NAMALWA (cell line): ENCODE data around the gene SPATA17.
"Not testable (repeated sequence)": the region's sequence is repeated elsewhere in the genome, so short reads cannot be mapped to it uniquely, and the experiment has no call there.

ENCODE experiments used
- DNase-seq: peaks from one replicate; pipeline ENCODE4 v3.0.0-alpha.2; 2015; ENCODE audit warnings: low spot score

The SPATA17 gene

GRCh38 chr1:217674028-217674729, 43.0 kb downstream of the SPATA17 start:
- no peak for DNase-seq

- DNase-seq = no peak
Measured at GRCh38 chr1:217681806-217682205, 50.7 kb downstream of the SPATA17 start.

GRCh38 chr1:217687511-217687910, 56.4 kb downstream of the SPATA17 start:
- DNase-seq = no peak

- DNase-seq = not testable (repeated sequence)
Measured at GRCh38 chr1:217696140-217696539, 65.0 kb downstream of the SPATA17 start.

- no peak for DNase-seq
Measured at GRCh38 chr1:217703326-217703725, 72.2 kb downstream of the SPATA17 start.

GRCh38 chr1:217712925-217713597, 81.9 kb downstream of the SPATA17 start:
- DNase-seq = no peak

- DNase-seq = no peak
Measured at GRCh38 chr1:217715681-217716080, 84.5 kb downstream of the SPATA17 start.

GRCh38 chr1:217717959-217718358, 86.8 kb downstream of the SPATA17 start:
- no peak for DNase-seq

- DNase-seq = no peak
Measured at GRCh38 chr1:217718873-217719272, 87.7 kb downstream of the SPATA17 start.

GRCh38 chr1:217721692-217722091, 90.5 kb downstream of the SPATA17 start:
- no peak for DNase-seq

- DNase-seq = no peak
Measured at GRCh38 chr1:217734973-217735372, 103.8 kb downstream of the SPATA17 start.

- DNase-seq = peak; percentile 46
Measured at GRCh38 chr1:217747156-217747769, 116.1 kb downstream of the SPATA17 start.

- no peak for DNase-seq
Measured at GRCh38 chr1:217769768-217770167, 138.6 kb downstream of the SPATA17 start.

- no peak for DNase-seq
Measured at GRCh38 chr1:217770918-217771317, 139.8 kb downstream of the SPATA17 start.

GRCh38 chr1:217776693-217777092, 145.5 kb downstream of the SPATA17 start:
- no peak for DNase-seq

GRCh38 chr1:217781056-217781455, 149.9 kb downstream of the SPATA17 start:
- DNase-seq = no peak

GRCh38 chr1:217791091-217791490, 159.9 kb downstream of the SPATA17 start:
- DNase-seq = no peak

GRCh38 chr1:217805792-217806191, 174.6 kb downstream of the SPATA17 start:
- DNase-seq = no peak

- no peak for DNase-seq
Measured at GRCh38 chr1:217812175-217812574, 181.0 kb downstream of the SPATA17 start.

GRCh38 chr1:217813031-217813430, 181.9 kb downstream of the SPATA17 start:
- no peak for DNase-seq

- DNase-seq = no peak
Measured at GRCh38 chr1:217837691-217838090, 206.5 kb downstream of the SPATA17 start.

- DNase-seq = no peak
Measured at GRCh38 chr1:217839161-217839560, 208.0 kb downstream of the SPATA17 start.

GRCh38 chr1:217846733-217847132, 215.6 kb downstream of the SPATA17 start:
- DNase-seq = no peak
